H1 (cell line): Measurements from ENCODE around the gene GAPT. TPM values are rescaled to one million over a fixed set of nuclear protein-coding genes. Genes with fewer than 3 reads are reported as not detected.
A peak's percentile ranks its signal among the peaks of the same experiment; 100 is the strongest.

Experiments
- CBX5 ChIP-seq: fragments of 300-800, 300-1000 bp; sonication (generic); IDR thresholded peaks from 2 replicates; pipeline ENCODE4 v1.7.1; 2016; ENCODE audit warnings: antibody characterized with exemption, low read length, low read depth
- CBX8 ChIP-seq: fragments of 300-800, 300-1000 bp; sonication (generic); IDR thresholded peaks from 2 replicates; pipeline ENCODE4 v1.7.1; 2016; ENCODE audit warnings: low read depth, low read length, borderline replicate concordance
- E2F6 ChIP-seq: IDR thresholded peaks from 2 replicates; pipeline ENCODE4 v1.6.1; 2012; ENCODE audit warnings: inconsistent platforms
- EP300 ChIP-seq, 2 experiments: IDR thresholded peaks; 1 replicate in 1 of 2; 2 replicates in 1 of 2; pipeline ENCODE4 v1.6.1; 2011 to 2012; ENCODE audit warnings: low read depth in 2 of 2, low read length in 2 of 2, mild to moderate bottlenecking in 2 of 2, borderline replicate concordance in 1 of 2, inconsistent platforms in 1 of 2, moderate library complexity in 1 of 2
- EZH2 ChIP-seq: fragments of 200-600 bp; sonication (generic); IDR thresholded peaks from 2 replicates; pipeline ENCODE4 v1.7.1; 2012; ENCODE audit warnings: low read depth, mild to moderate bottlenecking, moderate library complexity, low read length, inconsistent platforms; ENCODE audit not compliant: severe bottlenecking
- KDM4A ChIP-seq: IDR thresholded peaks from one replicate; pipeline ENCODE4 v1.7.1; 2012; ENCODE audit warnings: low read depth, mild to moderate bottlenecking, moderate library complexity, low read length, inconsistent platforms; ENCODE audit not compliant: severe bottlenecking
- NANOG ChIP-seq: IDR thresholded peaks from 2 replicates; pipeline ENCODE4 v1.6.1; 2011; ENCODE audit warnings: low read length, low read depth, mild to moderate bottlenecking, inconsistent platforms; ENCODE audit not compliant: insufficient read depth, poor library complexity, severe bottlenecking
- POU5F1 ChIP-seq: IDR thresholded peaks from 2 replicates; pipeline ENCODE4 v1.6.1; 2011; ENCODE audit warnings: low read depth, mild to moderate bottlenecking, low read length, moderate library complexity
- polyA plus RNA-seq, 7 experiments: library from polyadenylated mRNA; depleted of rRNA in 3 of 7; stranded (reverse) in 5 of 7; unstranded in 2 of 7; fragments of >200 nt in 5 of 7; fragments of 200-250 nt in 2 of 7; gene quantifications; 1 replicate in 5 of 7; 2 replicates in 1 of 7; 4 replicates in 1 of 7; pipeline versions ENCODE4 v1.2.1 to v1.2.3, GENCODE V29; 2011 to 2013; ENCODE audit warnings: missing spikeins in 2 of 7, mixed read lengths in 2 of 7
- total RNA-seq: library from RNA; stranded (reverse); fragmentation: NEBNext Ultra II Directional; extraction: Animal tissue kit (Norgen Biotek cat#: 25700); gene quantifications from 2 replicates; pipeline ENCODE4 v1.2.1, GENCODE V29; 2021
- TF ChIP-seq, protein P1 (sequence below): IDR thresholded peaks from 2 replicates; pipeline ENCODE4 v1.6.1; 2012; ENCODE audit warnings: inconsistent platforms

GAPT gene
- total and polyA plus RNA-seq, 2 of the 8 experiments (the other 6 are each of a cell fraction or from before 2014, with no cell fraction given) = not detected

DNA sequence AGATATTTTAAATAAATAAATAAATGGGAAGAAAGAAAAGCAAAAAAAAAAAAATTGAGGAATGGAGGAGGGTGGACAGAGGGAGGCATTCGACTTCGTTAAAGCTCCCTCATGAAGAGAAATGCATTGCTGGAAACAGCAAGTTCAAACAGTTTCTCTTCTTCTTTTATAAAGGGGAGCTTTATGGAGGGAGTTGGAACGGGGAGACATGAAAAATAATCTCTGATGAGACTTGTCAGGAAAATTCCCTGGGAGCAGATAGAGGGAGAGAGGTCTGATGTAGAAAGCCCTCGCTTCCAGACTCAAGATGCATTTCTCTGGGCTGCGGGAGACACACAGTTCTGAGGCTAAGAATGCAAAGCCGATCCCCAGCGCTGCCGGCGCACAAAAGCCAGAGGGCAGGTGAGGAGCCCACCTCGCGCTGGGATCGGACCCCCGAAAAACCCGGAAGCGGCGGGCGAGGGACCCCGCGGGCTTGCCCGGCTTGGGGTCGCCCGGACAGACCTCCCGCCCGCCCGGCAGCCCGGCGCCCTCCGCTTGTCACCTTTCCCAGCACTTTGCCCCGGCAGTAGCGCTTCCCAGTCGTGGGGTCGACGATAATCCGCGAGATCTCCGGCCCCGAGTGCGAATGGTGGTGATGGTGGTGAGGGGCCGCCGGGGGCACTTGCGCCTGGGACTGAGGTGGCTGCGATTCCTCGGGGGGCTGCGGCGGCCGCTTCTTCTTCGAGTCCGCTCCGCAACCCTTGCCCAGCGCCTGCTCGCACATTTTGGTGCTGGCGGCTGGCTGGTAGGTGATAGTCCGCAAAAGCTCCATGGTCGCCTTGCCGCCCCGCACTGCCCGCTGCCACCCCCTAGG lies 31.9 kb upstream of the GAPT start (continued):
- no peak for TF ChIP-seq EP300 (IDR thresholded peaks at IDR 0.05; ENCODE audit: borderline replicate concordance in 1 of 2, low read depth in 2 of 2, low read length in 2 of 2)
- TF ChIP-seq, protein P1, sequence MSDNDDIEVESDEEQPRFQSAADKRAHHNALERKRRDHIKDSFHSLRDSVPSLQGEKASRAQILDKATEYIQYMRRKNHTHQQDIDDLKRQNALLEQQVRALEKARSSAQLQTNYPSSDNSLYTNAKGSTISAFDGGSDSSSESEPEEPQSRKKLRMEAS = no peak
- TF ChIP-seq CBX5 = no peak
- peak; percentile 35 for TF ChIP-seq EZH2
- no peak for TF ChIP-seq CBX8
- TF ChIP-seq POU5F1 = no peak
- peak; percentile 8 for TF ChIP-seq KDM4A
- no peak for TF ChIP-seq NANOG
- 0 out of 2 replicates have a peak, but pooled peaks have one; percentile 4 for TF ChIP-seq E2F6
